Prostate gland (tissue), 2 donors: ENCODE results near the gene SMARCAD1.

Source experiments
- POLR2A ChIP-seq: fragments of 450-650 bp; IDR thresholded peaks from one replicate; pipeline ENCODE4 v1.6.1; 2016; ENCODE audit warnings: antibody characterized with exemption, mild to moderate bottlenecking
- POLR2AphosphoS5 ChIP-seq: sonication (generic); formaldehyde crosslinking; IDR thresholded peaks from one replicate; pipeline ENCODE4 v1.6.1; 2017; ENCODE audit warnings: antibody characterized with exemption
- TF ChIP-seq, protein P1 (sequence below), 4 experiments: fragments of 200-600 bp in 2 of 4; fragments of 450-650 bp in 2 of 4; sonication (generic) in 2 of 4; IDR thresholded peaks; 1 replicate in 3 of 4; 2 replicates in 1 of 4; pipeline ENCODE4 v1.5.1; 2016 to 2019; ENCODE audit warnings: antibody characterized with exemption in 4 of 4, mild to moderate bottlenecking in 2 of 4, moderate library complexity in 2 of 4

DNA sequence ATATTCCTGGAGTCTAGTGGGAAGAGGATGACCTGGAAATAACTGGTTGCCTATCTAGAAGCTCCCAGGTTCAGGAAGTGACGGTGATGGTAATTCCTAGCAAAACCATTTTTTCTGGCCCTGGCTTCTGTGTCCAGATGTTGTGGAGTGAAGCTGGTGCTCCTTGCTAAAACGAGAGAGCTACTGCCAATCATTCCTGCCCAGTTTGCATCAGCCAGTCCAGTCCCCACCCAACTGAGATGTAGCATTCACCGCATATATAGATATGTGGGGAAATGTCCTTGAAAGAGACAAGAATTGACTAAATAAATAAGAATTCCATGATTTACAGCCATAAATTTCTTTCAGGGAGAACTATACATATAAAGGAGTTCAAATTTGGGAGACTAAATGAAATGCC lies 128.6 kb downstream of the SMARCAD1 start:
- TF ChIP-seq, protein P1, sequence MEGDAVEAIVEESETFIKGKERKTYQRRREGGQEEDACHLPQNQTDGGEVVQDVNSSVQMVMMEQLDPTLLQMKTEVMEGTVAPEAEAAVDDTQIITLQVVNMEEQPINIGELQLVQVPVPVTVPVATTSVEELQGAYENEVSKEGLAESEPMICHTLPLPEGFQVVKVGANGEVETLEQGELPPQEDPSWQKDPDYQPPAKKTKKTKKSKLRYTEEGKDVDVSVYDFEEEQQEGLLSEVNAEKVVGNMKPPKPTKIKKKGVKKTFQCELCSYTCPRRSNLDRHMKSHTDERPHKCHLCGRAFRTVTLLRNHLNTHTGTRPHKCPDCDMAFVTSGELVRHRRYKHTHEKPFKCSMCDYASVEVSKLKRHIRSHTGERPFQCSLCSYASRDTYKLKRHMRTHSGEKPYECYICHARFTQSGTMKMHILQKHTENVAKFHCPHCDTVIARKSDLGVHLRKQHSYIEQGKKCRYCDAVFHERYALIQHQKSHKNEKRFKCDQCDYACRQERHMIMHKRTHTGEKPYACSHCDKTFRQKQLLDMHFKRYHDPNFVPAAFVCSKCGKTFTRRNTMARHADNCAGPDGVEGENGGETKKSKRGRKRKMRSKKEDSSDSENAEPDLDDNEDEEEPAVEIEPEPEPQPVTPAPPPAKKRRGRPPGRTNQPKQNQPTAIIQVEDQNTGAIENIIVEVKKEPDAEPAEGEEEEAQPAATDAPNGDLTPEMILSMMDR (IDR thresholded peaks at IDR 0.05) = no peak
- TF ChIP-seq POLR2A (no peak), POLR2AphosphoS5 (no peak)
